HepG2 (cell line): ENCODE data around the gene SH2D6. TPM values are rescaled to one million over a fixed set of nuclear protein-coding genes. Genes with fewer than 3 reads are reported as not detected.
A peak's percentile ranks its signal among the peaks of the same experiment; 100 is the strongest.

Experiments
- ATAC-seq: fragments of 200-7000 bp; cut with Tn5 transposase; 3 replicates; pipeline ENCODE4 v1.9.1; 2020; ENCODE audit warnings: mild to moderate bottlenecking, moderate library complexity
- BruUV-seq: library from RNA; stranded (reverse); fragments of 400-500 nt; replicated peaks from 2 replicates; lab custom pipeline; 2021; lab: Mats Ljungman, UMichigan
- CTCF ChIA-PET: fragments of 300-600 bp; formaldehyde crosslinking; extraction: SDS; loops from one replicate; lab custom pipeline; 2021; ENCODE audit warnings: low total read pairs, inconsistent platforms, low intra/inter-chr PET ratio; lab: Yijun Ruan, JAX
- POLR2A ChIA-PET: fragments of 350-600 bp; sonication (Branson Sonifier 250); formaldehyde crosslinking; loops from one replicate; lab custom pipeline; 2020; ENCODE audit warnings: antibody characterized with exemption, inconsistent platforms; lab: Yijun Ruan, JAX
- DNase-seq: peaks from one replicate; pipeline ENCODE4 v3.0.0-alpha.2; 2015; ENCODE audit warnings: low spot score
- FAIRE-seq: peaks from 3 replicates; lab custom pipeline; 2011; peaks lifted over from hg19 to GRCh38; lab: Jason Lieb, UNC
- H2AFZ ChIP-seq: one replicate; pipeline ENCODE4 v1.6.1; 2011; ENCODE audit warnings: low read length, inconsistent platforms
- H3K27ac ChIP-seq: fragments of 300-600 bp; 3 replicates; pipeline ENCODE4 v1.8.0; 2011; ENCODE audit warnings: mixed run types, mild to moderate bottlenecking, mixed read lengths, low read length, inconsistent platforms; ENCODE audit not compliant: insufficient read depth; ENCODE audit errors: extremely low read length
- H3K27me3 ChIP-seq, 2 experiments: fragments of 200-600 bp in 1 of 2; 2 replicates in 1 of 2; 3 replicates in 1 of 2; pipeline versions ENCODE4 v1.6.0 to v1.8.0; 2011; ENCODE audit warnings: low read length in 2 of 2, mild to moderate bottlenecking in 2 of 2, moderate library complexity in 2 of 2, inconsistent platforms in 1 of 2; ENCODE audit not compliant: insufficient read depth in 2 of 2, control insufficient read depth in 1 of 2
- H3K36me3 ChIP-seq, 2 experiments: fragments of 200-600 bp in 1 of 2; replicated peaks in 1 of 2; 2 replicates in 1 of 2; 3 replicates in 1 of 2; pipeline versions ENCODE4 v1.5.1 to v1.8.0; 2011; ENCODE audit warnings: low read length in 2 of 2, inconsistent platforms in 1 of 2; ENCODE audit not compliant: insufficient read depth in 2 of 2, control insufficient read depth in 1 of 2
- H3K4me1 ChIP-seq: 2 replicates; pipeline ENCODE4 v1.5.1; 2012; ENCODE audit warnings: low read length, inconsistent platforms; ENCODE audit not compliant: insufficient read depth
- H3K4me2 ChIP-seq: 2 replicates; pipeline ENCODE4 v1.6.0; 2011; ENCODE audit warnings: low read depth, low read length, inconsistent platforms
- H3K4me3 ChIP-seq, 3 experiments: fragments of 200-600 bp in 1 of 3; sonication (generic), shearing (Covaris generic) in 1 of 3; replicated peaks in 1 of 3; 2 replicates each; pipeline ENCODE4 v1.5.1; 2011 to 2016; ENCODE audit warnings: low read length in 3 of 3, inconsistent platforms in 2 of 3, low read depth in 2 of 3, mild to moderate bottlenecking in 2 of 3, control low read depth in 1 of 3, mixed read lengths in 1 of 3; ENCODE audit not compliant: insufficient read depth in 1 of 3
- H3K79me2 ChIP-seq: one replicate; pipeline ENCODE4 v1.6.1; 2011; ENCODE audit warnings: low read length, inconsistent platforms; ENCODE audit not compliant: insufficient read depth
- H3K9ac ChIP-seq: 2 replicates; pipeline ENCODE4 v1.6.0; 2011; ENCODE audit warnings: mild to moderate bottlenecking, low read depth, low read length, inconsistent platforms; ENCODE audit not compliant: insufficient read depth
- H3K9me3 ChIP-seq: 2 replicates; pipeline ENCODE4 v1.5.1; 2012; ENCODE audit warnings: mild to moderate bottlenecking, low read length
- H4K20me1 ChIP-seq: 2 replicates; pipeline ENCODE4 v1.6.0; 2011; ENCODE audit warnings: inconsistent platforms, mild to moderate bottlenecking, low read length, moderate library complexity; ENCODE audit not compliant: insufficient read depth
- FOXK1 ChIP-seq: sonication (generic); formaldehyde crosslinking; IDR thresholded peaks from 2 replicates; pipeline ENCODE4 v1.4.0; 2020; ENCODE audit warnings: low read depth, missing genetic modification reagents, borderline replicate concordance
- KIAA2018 ChIP-seq: sonication (generic); formaldehyde crosslinking; IDR thresholded peaks from 2 replicates; pipeline ENCODE4 v1.5.0; 2020; ENCODE audit warnings: mild to moderate bottlenecking, missing genetic modification reagents, borderline replicate concordance
- NFYB ChIP-seq: sonication (generic); formaldehyde crosslinking; IDR thresholded peaks from 2 replicates; pipeline ENCODE4 v1.4.0; 2020; ENCODE audit warnings: missing genetic modification reagents
- POGZ ChIP-seq: sonication (generic); formaldehyde crosslinking; IDR thresholded peaks from 2 replicates; pipeline ENCODE4 v1.4.0; 2020; ENCODE audit warnings: mild to moderate bottlenecking, missing genetic modification reagents
- RBFOX2 ChIP-seq: fragments of 200-400 bp; formaldehyde crosslinking; IDR thresholded peaks from 2 replicates; pipeline ENCODE4 v1.6.1; 2017; ENCODE audit warnings: low read depth, mild to moderate bottlenecking, low read length
- SOX5 ChIP-seq: IDR thresholded peaks from 2 replicates; pipeline ENCODE4 v1.6.1; 2016; ENCODE audit warnings: borderline replicate concordance
- TBX3 ChIP-seq: fragments of 450-650 bp; IDR thresholded peaks from 2 replicates; pipeline ENCODE4 v1.6.1; 2017; ENCODE audit warnings: antibody characterized with exemption, mild to moderate bottlenecking, inconsistent platforms, borderline replicate concordance
- TCF7 ChIP-seq: sonication (generic); IDR thresholded peaks from 2 replicates; pipeline ENCODE4 v1.6.1; 2016; ENCODE audit warnings: antibody characterized with exemption, low read depth
- ZFP62 ChIP-seq: sonication (generic); formaldehyde crosslinking; IDR thresholded peaks from 2 replicates; pipeline ENCODE4 v1.4.0; 2020; ENCODE audit warnings: missing genetic modification reagents
- ZNF414 ChIP-seq: sonication (generic); formaldehyde crosslinking; IDR thresholded peaks from 2 replicates; pipeline ENCODE4 v1.5.0; 2020; ENCODE audit warnings: missing genetic modification reagents
- ZNF577 ChIP-seq: sonication (generic); formaldehyde crosslinking; IDR thresholded peaks from 2 replicates; pipeline ENCODE4 v1.4.0; 2020; ENCODE audit warnings: mild to moderate bottlenecking, low read depth, missing genetic modification reagents, borderline replicate concordance
- ZNF749 ChIP-seq: sonication (generic); formaldehyde crosslinking; IDR thresholded peaks from 2 replicates; pipeline ENCODE4 v1.8.0; 2022; ENCODE audit warnings: mild to moderate bottlenecking, missing genetic modification reagents, moderate library complexity, borderline replicate concordance
- ZNF768 ChIP-seq: sonication (generic); formaldehyde crosslinking; IDR thresholded peaks from 2 replicates; pipeline ENCODE4 v1.4.0; 2020; ENCODE audit warnings: missing genetic modification reagents
- WGBS: methylation state at CpG from one replicate; pipeline ENCODE4 v1.1.6; 2017; ENCODE audit warnings: low lambda C conversion rate; 5-methylcytosine and 5-hydroxymethylcytosine counted together
- in situ Hi-C: cut with HindIII; loops from 2 replicates; pipeline ENCODE4 v1.10.0; 2017; ENCODE audit warnings: low pct_unique_long_range_greater_than_20kb; ENCODE audit not compliant: extremely low pct_ligation_motif_present
- intact Hi-C: fragments of 100-400 bp; cut with micrococcal nuclease; formaldehyde crosslinking; loops from one replicate; pipeline ENCODE4 v1.10.0; 2022; ENCODE audit not compliant: unreplicated experiment
- polyA plus RNA-seq, 8 experiments: library from polyadenylated mRNA; depleted of rRNA in 3 of 8; stranded (reverse) in 7 of 8; unstranded in 1 of 8; fragments of >200 nt; fragmentation: Illumina TruSeq in 4 of 8; extraction: Trizol in 4 of 8; gene quantifications; 2 replicates each; pipeline versions ENCODE4 v1.2.1 to v1.2.3, GENCODE V29; 2011 to 2016; ENCODE audit warnings: low read depth in 4 of 8, missing spikeins in 1 of 8, mixed read lengths in 1 of 8; ENCODE audit not compliant: insufficient read depth in 1 of 8
- total RNA-seq, 5 experiments: library from RNA; depleted of rRNA; stranded (reverse); fragments of >200 nt; fragmentation: Illumina TruSeq; extraction: Trizol; gene quantifications; 2 replicates each; pipeline ENCODE4 v1.2.3, GENCODE V29; 2016; ENCODE audit warnings: low read depth in 1 of 5

The SH2D6 gene
- total and polyA plus RNA-seq, 2 of the 13 experiments (the other 11 are each of a cell fraction or from before 2014, with no cell fraction given), result 0.11 to 0.26 TPM

- Histone ChIP-seq H3K4me1 (peaks cover 43% of the 10 kb centered on the region), H3K9ac (no peak overlapping the region), H3K4me2 (no peak overlapping the region), H3K27me3 (peaks cover 3 to 20% of the 10 kb centered on the region in 2 experiments; a peak in 4 of 5 replicates), H3K79me2 (no peaks in the 10 kb centered on the region), H3K27ac (no peak overlapping the region), H3K9me3 (no peaks in the 10 kb centered on the region), H2AFZ (no peak overlapping the region), H4K20me1 (no peaks in the 10 kb centered on the region), H3K36me3 (no peaks in the 10 kb centered on the region), H3K4me3 (no peak overlapping the region)
- TF ChIP-seq SOX5 (CRISPR knock-in tag) (peak; percentile 30; the same call in 1 of the 2 replicates), KIAA2018 (no peak), TBX3 (peak; percentile 41; the same call in 1 of the 2 replicates), ZNF414 (CRISPR knock-in tag) (no peak), ZNF768 (CRISPR knock-in tag) (no peak), TCF7 (no peak), FOXK1 (no peak), POGZ (CRISPR knock-in tag) (no peak), ZFP62 (CRISPR knock-in tag) (no peak), NFYB (CRISPR knock-in tag) (no peak), ZNF749 (no peak), ZNF577 (CRISPR knock-in tag) (no peak), RBFOX2 (no peak)
- intact Hi-C loops, result no loop called here
- ChIA-PET CTCF (no interaction called here), POLR2A (interaction anchor here (1.0 kb wide), 1 partner anchor 80 kb away, joined by 3 read pairs; the partner anchor contains the start of gene MAT2A)
- no peak for ATAC-seq
- no peak for DNase-seq
- FAIRE-seq, result no peak
- BruUV-seq, result no TSS peak
- in situ Hi-C loops, result no loop called here
- WGBS, result 23% methylated on average over 12 of the region's 12 CpGs
These were observed 40.4 kb downstream of the SH2D6 start for GRCh38 chr2:85458601-85459563.
